Activated CD4-positive, alpha-beta T cell treated with anti-CD3 and anti-CD28 coated beads, Interleukin-2, amount 50 U/mL, for 1 hour (primary cell): ENCODE measurements around the gene MBTPS1.

Experiments
- DNase-seq: peaks from one replicate; pipeline ENCODE4 v3.0.0-alpha.2; 2020

The MBTPS1 gene

DNA sequence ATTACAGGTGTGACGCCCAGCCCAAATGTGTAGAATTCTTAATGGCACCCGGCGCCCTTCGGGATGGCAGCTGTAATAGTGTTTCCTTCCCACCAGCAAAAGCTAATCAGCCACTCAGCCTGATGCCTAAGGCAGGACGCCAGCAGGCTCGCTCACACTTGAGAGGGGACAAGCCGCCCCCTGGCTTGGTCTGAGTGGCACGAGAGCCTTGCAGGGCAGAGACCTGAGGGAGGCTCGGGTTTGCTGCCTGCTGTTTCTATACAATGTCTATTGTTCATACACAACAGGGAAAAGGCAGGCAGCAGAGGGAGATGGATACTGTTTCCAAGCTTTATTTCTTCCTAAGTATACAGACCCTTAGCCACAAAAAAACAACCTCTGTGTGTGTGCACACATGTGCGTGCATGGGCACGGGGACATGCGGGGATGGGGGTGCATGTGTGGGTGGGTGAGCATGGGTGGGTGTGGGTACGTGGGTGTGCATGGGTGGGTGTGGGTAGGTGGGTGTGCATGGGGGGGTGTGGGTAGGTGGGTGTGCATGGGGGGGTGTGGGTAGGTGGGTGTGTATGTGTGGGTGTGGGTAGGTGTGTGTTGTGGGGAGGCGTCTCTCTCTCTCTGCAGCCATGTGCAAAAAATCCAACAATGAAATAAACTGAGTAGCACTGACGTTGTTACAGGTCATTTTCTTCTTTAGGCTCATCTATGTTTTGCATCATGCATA, 84.1 kb downstream of the MBTPS1 start:
- DNase-seq, result no peak

DNA sequence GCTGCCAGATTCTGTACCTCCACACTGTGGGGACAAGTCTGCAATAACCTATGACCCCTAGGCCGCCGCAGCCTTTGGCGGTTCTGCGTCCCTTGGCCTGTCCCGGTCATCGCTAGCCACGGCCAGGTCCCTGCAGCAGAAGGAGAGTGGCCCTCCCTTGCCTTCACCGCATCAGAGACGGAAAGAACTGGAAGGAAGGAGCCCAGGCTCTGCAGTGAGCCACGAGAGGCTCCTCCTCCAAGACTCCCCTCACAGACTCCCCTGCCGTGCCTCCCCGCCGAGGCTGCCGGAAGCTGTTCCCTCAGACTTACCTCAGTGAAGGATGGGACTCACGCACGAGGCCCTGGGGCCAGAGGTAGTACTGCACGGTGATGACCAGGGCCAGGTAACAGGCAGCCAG, 85.2 kb downstream of the MBTPS1 start:
- no peak for DNase-seq

DNA sequence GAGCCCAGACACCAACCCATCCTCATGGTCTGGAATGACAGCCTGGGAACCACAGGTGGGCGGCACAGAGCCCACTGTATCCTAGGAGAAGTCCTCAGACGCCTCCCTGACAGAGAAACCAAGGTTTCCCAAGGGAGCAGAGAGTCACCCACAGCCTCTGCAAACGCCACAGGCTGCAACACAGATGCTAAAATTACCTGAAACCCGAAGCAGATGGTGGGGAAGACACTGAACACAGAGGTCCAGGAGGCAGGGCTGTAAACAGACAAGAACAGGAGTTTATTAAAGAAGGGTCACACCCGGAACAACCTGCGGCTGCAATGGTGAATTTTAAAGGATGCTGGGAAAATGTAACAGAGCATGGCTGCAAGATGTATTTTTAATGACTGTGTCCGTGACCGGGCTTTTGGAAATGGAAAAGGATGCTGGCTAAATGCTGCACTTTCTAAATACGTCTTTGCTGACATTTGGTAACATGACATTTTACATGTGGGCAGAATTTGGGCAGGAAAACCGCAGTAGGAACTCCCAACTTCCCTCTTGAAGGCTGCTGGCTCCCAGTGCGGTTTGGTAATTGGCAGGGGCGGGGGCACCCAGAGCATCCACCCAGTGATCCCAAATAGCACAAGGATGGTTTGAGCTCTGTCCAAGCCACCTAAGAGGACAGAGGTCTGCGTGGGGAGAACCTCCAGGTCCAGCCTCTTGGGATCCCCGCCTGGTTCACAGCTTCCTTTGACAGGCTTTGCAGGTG, 87.3 kb downstream of the MBTPS1 start:
- no peak for DNase-seq

DNA sequence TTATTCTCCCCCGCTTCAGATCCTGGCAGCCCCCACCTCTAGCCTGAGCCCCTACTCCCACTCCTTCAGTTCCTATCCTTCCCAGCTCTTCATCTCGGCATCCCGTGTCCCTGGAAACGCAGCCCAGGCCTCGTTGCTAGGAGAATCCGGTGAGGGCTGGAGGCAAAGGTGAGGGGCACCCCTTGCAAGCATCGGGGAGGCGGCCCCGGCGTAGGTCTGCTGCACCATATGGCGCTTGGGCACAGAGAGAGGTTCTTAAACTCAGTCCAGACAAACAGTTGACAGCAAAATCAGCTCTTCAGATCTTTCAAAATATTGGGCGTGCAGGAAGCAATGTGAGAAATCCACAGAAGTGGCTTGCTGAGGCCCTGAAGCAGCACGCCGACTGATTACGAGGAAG, 89.1 kb downstream of the MBTPS1 start:
- no peak for DNase-seq

DNA sequence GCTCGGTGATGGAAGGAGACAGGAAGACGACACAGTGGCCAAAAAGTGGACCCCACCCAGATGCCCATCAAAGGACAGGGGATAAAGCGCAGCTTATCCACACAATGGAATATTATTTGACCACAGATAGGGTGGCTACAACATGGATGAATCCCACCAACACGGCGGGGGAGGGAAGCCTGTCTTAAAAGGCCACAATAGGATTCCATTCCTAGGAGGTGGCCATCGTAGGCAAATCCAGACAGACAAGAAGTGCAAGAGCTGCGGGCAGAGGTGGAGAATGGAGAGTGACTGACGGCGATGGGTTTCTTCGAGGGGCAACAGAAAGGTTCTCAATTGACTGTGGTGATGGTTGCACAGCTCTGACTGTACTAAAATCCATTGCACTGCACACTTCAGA, 90.1 kb downstream of the MBTPS1 start:
- no peak for DNase-seq

DNA sequence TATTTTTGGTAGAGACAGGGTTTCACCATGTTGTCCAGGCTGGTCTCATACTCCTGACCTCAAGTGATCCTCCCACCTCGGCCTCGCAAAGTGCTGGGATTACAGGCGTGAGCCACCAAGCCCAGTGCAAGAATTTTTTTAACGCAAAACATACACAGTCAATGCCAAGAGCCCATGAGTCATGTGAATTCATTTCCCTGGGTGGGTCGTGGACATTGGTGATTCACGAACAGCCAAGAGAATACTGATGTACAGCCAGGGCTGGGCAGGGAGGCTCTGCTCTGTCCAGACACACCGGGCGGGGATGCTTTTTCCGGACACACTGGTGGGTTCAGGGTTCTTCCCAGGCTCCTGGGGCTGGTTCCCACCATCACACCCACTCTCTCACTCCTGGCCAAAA, 91.9 kb downstream of the MBTPS1 start:
- DNase-seq, result no peak

DNA sequence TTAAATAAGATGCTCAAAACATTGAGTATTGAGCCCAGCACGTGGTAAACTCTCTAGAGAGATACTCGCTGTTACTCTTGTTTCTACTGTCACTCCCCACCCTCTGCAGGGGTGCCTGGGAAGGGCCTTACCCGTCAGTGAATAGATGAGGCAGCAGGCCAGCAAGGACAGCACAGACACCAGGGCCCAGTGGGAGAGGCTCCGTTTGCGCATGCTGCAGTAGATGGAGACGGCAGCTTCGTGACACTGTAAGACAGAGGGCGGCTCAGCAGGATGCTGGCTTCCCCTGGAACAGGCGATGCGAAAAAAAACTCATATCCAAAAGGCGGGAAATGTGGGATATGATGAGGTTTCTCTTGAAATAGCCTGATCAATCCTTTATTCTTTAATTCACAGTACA, 94.1 kb downstream of the MBTPS1 start:
- DNase-seq, result no peak

DNA sequence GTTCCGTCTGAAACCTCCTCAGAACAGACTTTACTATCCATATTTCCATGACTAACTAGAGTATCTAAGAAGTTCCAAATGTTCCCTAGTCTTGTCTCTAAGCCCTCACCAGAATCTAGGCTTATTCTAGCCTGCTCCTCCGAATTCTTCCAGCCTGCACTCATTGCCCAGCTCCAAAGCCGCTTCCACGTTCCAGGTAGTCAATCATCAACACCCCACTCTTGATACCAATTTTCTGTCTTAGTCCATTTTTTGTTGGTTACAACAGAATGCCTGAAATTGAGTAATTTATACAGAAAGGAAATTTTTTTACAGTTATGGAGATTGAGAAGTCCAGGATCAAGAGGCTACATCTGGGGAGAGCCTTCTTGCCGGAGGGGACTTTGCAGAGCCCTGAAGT, 95.3 kb downstream of the MBTPS1 start:
- no peak for DNase-seq

DNA sequence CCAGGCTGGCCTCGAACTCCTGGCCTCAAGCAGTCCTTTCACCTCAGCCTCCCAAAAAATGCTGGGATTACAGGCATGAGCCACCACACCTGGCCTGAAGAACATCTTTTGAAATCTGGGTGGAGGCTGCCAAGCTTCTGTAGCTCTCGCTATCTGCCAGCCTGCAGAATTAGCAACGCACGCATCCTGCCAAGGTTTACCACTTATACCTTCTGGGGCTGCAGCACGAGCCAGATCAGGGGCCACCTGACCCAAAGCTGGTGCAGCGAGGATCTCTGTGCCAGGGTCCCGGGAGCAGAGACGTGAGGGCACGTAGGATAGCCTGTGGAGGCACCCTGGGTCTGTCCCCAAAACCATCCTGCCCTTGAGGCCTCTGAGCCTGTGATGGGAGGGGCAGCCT, 96.4 kb downstream of the MBTPS1 start:
- DNase-seq, result no peak

DNA sequence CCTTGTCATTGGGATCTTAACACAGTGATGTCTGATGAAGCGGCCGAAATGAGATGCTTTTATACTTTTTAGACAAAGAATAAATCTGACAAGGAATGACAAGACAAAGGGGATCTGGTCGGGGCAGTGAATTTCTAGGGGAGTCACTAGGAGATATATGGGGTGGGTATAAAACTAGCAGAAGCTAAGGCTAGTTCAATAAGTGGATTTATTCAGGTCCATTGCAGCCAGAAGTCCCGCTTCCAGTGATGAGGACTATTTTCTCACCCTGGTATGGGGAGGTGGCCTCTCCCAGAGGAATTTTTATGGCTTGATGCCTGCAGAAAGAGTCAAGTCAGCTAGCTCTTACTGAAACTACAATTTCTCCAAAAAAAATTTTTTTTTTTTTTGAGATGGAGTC, 98.0 kb downstream of the MBTPS1 start:
- DNase-seq, result no peak

DNA sequence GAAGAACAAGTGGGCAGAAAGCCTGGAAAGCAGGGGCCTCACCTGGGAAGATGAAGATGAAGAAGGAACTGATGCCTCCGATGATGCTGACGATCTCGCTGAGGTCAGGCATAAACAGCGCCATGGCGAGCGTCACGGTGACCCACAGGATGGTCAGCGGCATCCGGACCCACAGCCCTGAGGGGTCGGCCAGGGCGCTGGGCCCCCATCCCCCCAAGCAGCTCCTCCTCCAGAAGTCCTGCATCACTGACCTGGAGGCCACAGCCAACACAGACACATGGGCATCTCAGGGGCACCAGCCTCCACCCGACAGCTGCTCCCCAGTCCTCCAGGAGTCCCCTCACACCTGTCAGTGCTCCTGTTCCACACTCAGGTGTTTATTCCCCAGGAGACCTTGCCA, 100.3 kb downstream of the MBTPS1 start:
- DNase-seq, result no peak

DNA sequence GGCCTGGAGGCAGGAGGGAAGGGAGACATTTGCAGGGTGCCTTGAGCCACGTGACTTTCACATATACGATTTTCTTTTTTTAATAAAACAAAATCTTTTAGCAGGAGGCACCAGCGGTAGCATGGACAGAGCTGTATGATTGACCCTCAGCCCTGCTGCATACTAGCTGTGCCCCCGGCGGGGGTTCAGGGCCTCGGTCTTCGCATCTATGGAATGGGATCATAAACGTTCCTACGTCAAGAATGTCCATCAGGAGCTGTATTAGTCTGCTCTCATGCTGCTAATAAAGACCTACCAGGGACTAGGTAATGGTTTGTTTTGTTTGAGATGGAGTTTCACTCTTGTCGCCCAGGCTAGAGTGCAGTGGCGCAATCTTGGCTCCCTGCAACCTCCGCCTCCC, 101.3 kb downstream of the MBTPS1 start:
- no peak for DNase-seq

DNA sequence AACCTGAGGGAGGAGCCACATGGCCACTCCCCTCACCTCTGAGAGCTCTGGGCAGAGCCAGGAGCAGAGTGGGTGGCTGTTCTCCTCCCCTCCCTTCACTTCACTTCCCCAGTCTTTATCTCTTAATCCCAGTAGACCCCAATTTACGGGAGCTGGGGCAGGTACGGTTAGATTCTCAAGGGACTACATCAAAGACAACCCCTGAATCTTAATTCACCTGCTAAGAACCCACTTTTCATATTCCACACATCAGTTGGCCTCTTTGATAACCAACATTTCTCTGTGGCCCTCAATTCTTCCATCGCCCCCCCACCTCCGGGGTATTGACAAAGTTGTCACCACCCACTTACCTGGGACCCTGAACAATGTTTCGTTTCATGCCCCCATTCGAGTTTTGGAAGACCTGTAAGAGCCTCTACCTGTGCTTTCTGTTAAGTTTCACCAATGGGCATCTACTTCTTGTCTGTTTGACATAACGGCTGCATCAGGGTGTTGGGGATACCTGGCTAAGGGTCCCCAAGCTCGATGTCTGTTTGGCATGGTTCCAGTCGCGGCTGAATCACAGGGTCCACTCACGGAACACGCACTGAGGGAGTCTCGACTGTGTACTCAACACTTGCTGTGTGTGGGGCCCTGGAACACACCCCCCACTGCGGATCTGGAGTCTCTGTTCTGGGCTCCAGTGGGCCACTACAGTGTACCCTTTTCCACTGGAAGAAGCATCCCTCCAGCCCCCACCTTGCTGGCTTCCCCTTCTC, 102.0 kb downstream of the MBTPS1 start:
- DNase-seq, result no peak

DNA sequence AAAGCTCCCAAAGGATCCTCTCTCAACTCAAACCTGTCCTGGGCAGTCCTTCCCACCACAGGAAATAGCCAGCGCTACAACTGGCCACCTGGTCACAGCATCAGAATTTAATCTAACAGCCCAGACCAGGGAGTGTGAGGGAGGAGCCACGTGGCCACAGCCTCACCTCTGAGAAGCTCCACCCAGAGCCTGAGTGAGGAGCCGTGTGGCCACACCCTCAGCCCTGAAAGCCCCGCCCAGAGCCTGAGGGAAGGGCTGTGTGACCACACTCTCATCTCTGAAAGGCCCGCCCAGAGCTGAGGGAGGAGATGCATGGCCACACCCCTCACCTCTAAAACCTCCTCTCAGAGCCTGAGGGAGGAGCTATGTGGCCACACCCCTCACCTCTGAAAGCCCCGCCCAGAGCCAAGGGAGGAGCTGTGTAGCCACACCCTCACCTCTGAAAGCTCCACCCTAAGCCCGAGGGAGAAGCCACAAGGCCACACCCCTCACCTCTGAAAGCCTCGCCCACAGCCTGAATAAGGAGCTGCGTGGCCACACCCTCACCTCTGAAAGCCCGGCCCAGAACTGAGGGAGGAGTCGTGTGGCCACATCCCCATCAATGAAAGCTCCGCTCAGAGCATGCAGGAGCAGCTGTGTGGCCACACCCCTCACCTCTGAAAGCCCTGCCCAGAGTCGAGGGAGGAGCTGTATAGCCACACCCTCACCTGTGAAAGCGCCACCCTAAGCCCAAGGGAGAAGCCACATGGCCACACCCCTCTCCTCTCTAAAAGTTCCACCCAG, 102.8 kb downstream of the MBTPS1 start:
- peak; percentile 36 for DNase-seq

DNA sequence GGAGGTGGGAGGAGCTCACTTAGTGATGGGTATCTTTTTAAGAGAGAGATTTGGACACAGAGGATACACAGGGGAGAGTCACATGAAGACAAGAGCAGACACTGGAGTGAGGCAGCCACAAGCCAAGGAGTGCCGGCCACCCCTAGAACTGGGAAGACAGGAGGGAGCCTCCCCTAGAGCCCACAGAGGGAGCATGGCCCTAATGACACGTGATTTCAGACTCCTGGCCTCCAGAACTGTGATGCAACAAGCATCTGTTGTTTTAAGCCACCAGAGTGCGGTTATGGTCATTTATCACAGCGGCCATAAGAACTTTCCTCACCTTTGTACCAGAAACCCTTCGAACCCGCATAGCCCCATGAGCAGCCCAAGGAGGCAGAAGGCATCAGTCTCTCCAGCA, 107.5 kb downstream of the MBTPS1 start:
- DNase-seq, result no peak

DNA sequence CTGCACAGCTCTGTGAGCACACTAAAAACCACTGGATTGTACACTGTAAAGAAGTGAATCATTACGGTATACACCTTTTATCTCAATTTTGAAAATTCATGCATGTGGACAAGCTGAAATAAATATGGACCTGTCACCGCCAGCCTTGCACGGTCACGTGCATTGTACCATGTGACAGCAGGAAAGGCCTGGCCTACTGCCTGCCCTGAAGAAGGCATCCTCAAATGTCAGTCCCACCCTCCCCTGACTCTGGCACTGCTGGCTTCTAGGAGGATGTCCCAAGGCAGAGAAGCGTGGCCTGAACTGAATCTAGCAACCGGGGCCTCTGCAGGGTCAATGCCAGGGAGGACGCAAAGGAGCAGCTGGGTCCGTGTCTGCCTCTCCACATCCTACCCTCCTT, 108.8 kb downstream of the MBTPS1 start:
- DNase-seq, result no peak

DNA sequence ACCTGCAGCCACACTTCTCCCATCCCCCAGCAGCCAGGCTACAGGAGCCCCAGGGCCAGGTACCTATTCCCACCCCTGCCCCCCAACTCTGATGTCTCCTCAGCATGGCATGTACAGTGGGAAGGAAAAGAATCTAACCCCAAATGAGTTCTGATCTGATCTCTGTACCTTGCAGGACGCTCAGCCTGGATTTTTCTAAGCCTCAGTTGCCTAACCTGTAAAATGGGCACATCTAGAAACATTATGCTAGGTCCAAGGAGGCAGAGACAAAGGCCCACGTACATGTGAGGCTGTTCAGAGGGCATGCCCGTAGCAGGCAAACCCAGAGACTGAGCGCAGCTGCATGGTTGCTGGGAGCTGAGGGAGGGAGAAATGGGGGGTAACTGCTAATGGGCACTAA, 109.2 kb downstream of the MBTPS1 start:
- DNase-seq, result no peak

DNA sequence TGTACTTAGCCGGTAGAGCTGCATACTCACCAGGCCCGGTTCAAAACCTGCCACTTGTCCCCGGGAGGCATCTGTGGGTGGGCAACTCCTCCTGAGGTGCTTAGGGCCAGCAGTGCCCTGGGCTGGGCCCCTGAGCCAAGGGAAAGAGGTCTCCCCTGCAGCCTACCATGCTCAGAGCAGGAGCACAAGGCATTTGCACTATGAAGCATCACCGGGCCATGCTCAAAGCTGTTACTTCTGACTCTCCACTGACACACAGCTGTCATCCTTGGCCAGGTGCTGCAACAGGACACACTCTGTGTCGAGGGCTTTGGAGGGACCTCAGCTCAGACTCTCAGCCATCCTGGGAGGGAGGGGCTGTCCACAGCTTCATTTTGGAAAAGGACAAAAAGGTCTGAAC, 111.4 kb downstream of the MBTPS1 start:
- no peak for DNase-seq

DNA sequence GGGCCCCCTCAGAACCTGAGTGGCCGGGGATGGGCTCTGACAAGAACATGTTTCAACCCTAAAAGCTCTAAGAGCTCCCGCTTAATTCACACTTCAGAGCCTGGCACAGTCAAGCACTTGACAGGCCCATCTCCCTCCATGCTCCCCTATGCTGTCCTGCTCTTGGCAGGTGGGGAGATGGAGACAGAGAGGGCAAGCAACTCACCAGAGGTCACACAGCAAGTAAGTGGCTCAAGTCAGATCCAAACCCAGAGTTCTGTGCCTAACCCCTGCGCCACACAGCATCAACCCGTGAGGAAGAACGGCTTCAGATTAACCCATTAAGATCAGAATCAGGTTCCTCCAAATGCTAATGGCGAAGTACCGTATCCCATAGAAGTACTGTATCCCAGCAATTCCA, 112.3 kb downstream of the MBTPS1 start:
- no peak for DNase-seq
